GM23338 (cell line): ENCODE results near the gene GPR42. TPM values are rescaled to one million over a fixed set of nuclear protein-coding genes. Genes with fewer than 3 reads are reported as not detected.

Experiments used
- ATAC-seq: fragments of 200-7000 bp; cut with Tn5 transposase; 3 replicates; pipeline ENCODE4 v1.9.1; 2020
- DNase-seq: peaks from one replicate; pipeline ENCODE4 v3.0.0-alpha.2; 2015; ENCODE audit warnings: low spot score
- H2AFZ ChIP-seq: fragments of 200-600 bp; sonication (generic); 2 replicates; pipeline ENCODE4 v1.8.0; 2016; ENCODE audit warnings: antibody characterized with exemption, mild to moderate bottlenecking, moderate library complexity
- H3F3A ChIP-seq: fragments of 200-600 bp; sonication (generic); replicated peaks from 2 replicates; pipeline ENCODE4 v1.8.0; 2017; ENCODE audit warnings: antibody characterized with exemption, mixed run types, low read depth
- H3K27ac ChIP-seq: fragments of 200-600 bp; sonication (generic); 2 replicates; pipeline ENCODE4 v1.6.1; 2016; ENCODE audit warnings: low read depth
- H3K27me3 ChIP-seq: fragments of 200-600 bp; sonication (generic); 2 replicates; pipeline ENCODE4 v1.8.0; 2016; ENCODE audit warnings: mild to moderate bottlenecking, mixed run types, moderate library complexity; ENCODE audit not compliant: insufficient read depth
- H3K36me3 ChIP-seq: fragments of 200-600 bp; sonication (generic); 2 replicates; pipeline ENCODE4 v1.8.0; 2016; ENCODE audit warnings: mild to moderate bottlenecking; ENCODE audit not compliant: insufficient read depth
- H3K4me1 ChIP-seq: fragments of 200-600 bp; sonication (generic); 2 replicates; pipeline ENCODE4 v1.8.0; 2016; ENCODE audit warnings: mild to moderate bottlenecking, moderate library complexity; ENCODE audit not compliant: insufficient read depth
- H3K4me2 ChIP-seq: fragments of 200-600 bp; sonication (generic); 2 replicates; pipeline ENCODE4 v1.7.1; 2017; ENCODE audit warnings: mixed run types
- H3K4me3 ChIP-seq: fragments of 200-600 bp; sonication (generic); 2 replicates; pipeline ENCODE4 v1.6.1; 2016; ENCODE audit warnings: mixed run types
- H3K79me2 ChIP-seq: fragments of 200-600 bp; sonication (generic); replicated peaks from 2 replicates; pipeline ENCODE4 v1.8.0; 2017; ENCODE audit warnings: mild to moderate bottlenecking; ENCODE audit not compliant: insufficient read depth
- H3K9me2 ChIP-seq: fragments of 200-600 bp; sonication (generic); 2 replicates; pipeline ENCODE4 v1.8.0; 2017; ENCODE audit not compliant: insufficient read depth
- H4K20me1 ChIP-seq: fragments of 200-600 bp; sonication (generic); replicated peaks from 2 replicates; pipeline ENCODE4 v1.8.0; 2017; ENCODE audit warnings: mild to moderate bottlenecking; ENCODE audit not compliant: insufficient read depth
- H3K27ac Mint-ChIP-seq: 2 replicates; pipeline ENCODE4 v1.8.0; 2020; ENCODE audit warnings: inconsistent platforms, mild to moderate bottlenecking, moderate library complexity, mixed read lengths
- H3K27me3 Mint-ChIP-seq: 3 replicates; pipeline ENCODE4 v1.8.0; 2022; ENCODE audit warnings: low read depth, mild to moderate bottlenecking, moderate library complexity, mixed read lengths, inconsistent platforms; ENCODE audit not compliant: insufficient read depth, poor library complexity
- H3K36me3 Mint-ChIP-seq: 3 replicates; pipeline ENCODE4 v1.8.0; 2021; ENCODE audit warnings: low read depth, mild to moderate bottlenecking, inconsistent platforms, moderate library complexity, mixed read lengths
- H3K4me1 Mint-ChIP-seq: 3 replicates; pipeline ENCODE4 v1.8.0; 2020; ENCODE audit warnings: mild to moderate bottlenecking, inconsistent platforms, mixed read lengths
- H3K4me3 Mint-ChIP-seq: 3 replicates; pipeline ENCODE4 v1.8.0; 2021; ENCODE audit warnings: moderate library complexity, mild to moderate bottlenecking, inconsistent platforms, mixed read lengths
- H3K9me3 Mint-ChIP-seq: 3 replicates; pipeline ENCODE4 v1.8.0; 2020; ENCODE audit warnings: moderate library complexity, mild to moderate bottlenecking, inconsistent platforms, mixed read lengths
- CREB1 ChIP-seq: fragments of 250-450 bp; sonication (Bioruptor Pico); IDR thresholded peaks from 2 replicates; pipeline ENCODE4 v1.5.0; 2020; ENCODE audit warnings: low read depth, mild to moderate bottlenecking, moderate library complexity
- EZH2 ChIP-seq: fragments of 200-600 bp; sonication (generic); IDR thresholded peaks from one replicate; pipeline ENCODE4 v1.8.0; 2017; ENCODE audit warnings: antibody characterized with exemption, mild to moderate bottlenecking, low read depth; ENCODE audit not compliant: unreplicated experiment
- EZH2phosphoT487 ChIP-seq: fragments of 200-600 bp; sonication (generic); IDR thresholded peaks from one replicate; pipeline ENCODE4 v1.8.1; 2018; ENCODE audit warnings: antibody characterized with exemption; ENCODE audit not compliant: unreplicated experiment
- JUNB ChIP-seq: IDR thresholded peaks from one replicate; pipeline ENCODE4 v1.6.1; 2016; ENCODE audit warnings: antibody characterized with exemption; ENCODE audit not compliant: unreplicated experiment
- NANOG ChIP-seq: IDR thresholded peaks from 2 replicates; pipeline ENCODE4 v1.6.1; 2016; ENCODE audit warnings: antibody characterized with exemption, borderline replicate concordance
- POLR2AphosphoS5 ChIP-seq: IDR thresholded peaks from 2 replicates; pipeline ENCODE4 v1.6.1; 2016; ENCODE audit warnings: antibody characterized with exemption, low read depth
- STAT1 ChIP-seq: IDR thresholded peaks from one replicate; pipeline ENCODE4 v1.6.1; 2016; ENCODE audit warnings: antibody characterized with exemption; ENCODE audit not compliant: unreplicated experiment
- ZNF114 ChIP-seq: fragments of 250-450 bp; sonication (Bioruptor Pico); IDR thresholded peaks from 2 replicates; pipeline ENCODE4 v1.5.0; 2020; ENCODE audit warnings: mild to moderate bottlenecking, moderate library complexity
- ZNF331 ChIP-seq: fragments of 250-450 bp; sonication (Bioruptor Pico); IDR thresholded peaks from 2 replicates; pipeline ENCODE4 v1.5.0; 2020; ENCODE audit warnings: low read depth, mild to moderate bottlenecking, moderate library complexity
- long read RNA-seq: library from polyadenylated mRNA; unstranded; transcript quantifications from one replicate; pipeline ENCODE4 v2.0.0, GENCODE V29; 2020; ENCODE audit not compliant: unreplicated experiment
- polyA plus RNA-seq: library from polyadenylated mRNA; unstranded; fragments of >200 nt; fragmentation: Nextera tagmentation; extraction: Ambion mirVana; gene quantifications from 2 replicates; pipeline ENCODE4 v1.2.1, GENCODE V29; 2016
- total RNA-seq: library from RNA; depleted of rRNA; stranded (reverse); fragments of >200 nt; shearing (Covaris generic); gene quantifications from 2 replicates; pipeline ENCODE4 v1.2.3, GENCODE V29; 2014; rRNA removed
- TF ChIP-seq, protein P1 (sequence below): IDR thresholded peaks from one replicate; pipeline ENCODE4 v1.6.1; 2018; ENCODE audit warnings: antibody characterized with exemption; ENCODE audit not compliant: unreplicated experiment
- TF ChIP-seq, protein P2 (sequence below): fragments of 250-450 bp; sonication (Bioruptor Pico); IDR thresholded peaks from 2 replicates; pipeline ENCODE4 v1.5.0; 2020; ENCODE audit warnings: mild to moderate bottlenecking, moderate library complexity
- TF ChIP-seq, protein P3 (sequence below), 2 experiments: fragments of 200-600 bp in 1 of 2; sonication (generic) in 1 of 2; conservative IDR thresholded peaks; 2 replicates each; pipeline versions ENCODE4 v1.5.1 to v1.6.1; 2016 to 2017; ENCODE audit warnings: antibody characterized with exemption in 2 of 2, low read depth in 2 of 2, mild to moderate bottlenecking in 2 of 2, moderate library complexity in 1 of 2
- TF ChIP-seq, protein P4 (sequence below): IDR thresholded peaks from 2 replicates; pipeline ENCODE4 v1.6.1; 2016; ENCODE audit warnings: antibody characterized with exemption

The GPR42 gene, protein sequence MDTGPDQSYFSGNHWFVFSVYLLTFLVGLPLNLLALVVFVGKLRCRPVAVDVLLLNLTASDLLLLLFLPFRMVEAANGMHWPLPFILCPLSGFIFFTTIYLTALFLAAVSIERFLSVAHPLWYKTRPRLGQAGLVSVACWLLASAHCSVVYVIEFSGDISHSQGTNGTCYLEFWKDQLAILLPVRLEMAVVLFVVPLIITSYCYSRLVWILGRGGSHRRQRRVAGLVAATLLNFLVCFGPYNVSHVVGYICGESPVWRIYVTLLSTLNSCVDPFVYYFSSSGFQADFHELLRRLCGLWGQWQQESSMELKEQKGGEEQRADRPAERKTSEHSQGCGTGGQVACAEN
- total RNA-seq = not detected in 2 replicates
- not detected in 2 replicates for polyA plus RNA-seq
- long read RNA-seq = 0 reads

DNA sequence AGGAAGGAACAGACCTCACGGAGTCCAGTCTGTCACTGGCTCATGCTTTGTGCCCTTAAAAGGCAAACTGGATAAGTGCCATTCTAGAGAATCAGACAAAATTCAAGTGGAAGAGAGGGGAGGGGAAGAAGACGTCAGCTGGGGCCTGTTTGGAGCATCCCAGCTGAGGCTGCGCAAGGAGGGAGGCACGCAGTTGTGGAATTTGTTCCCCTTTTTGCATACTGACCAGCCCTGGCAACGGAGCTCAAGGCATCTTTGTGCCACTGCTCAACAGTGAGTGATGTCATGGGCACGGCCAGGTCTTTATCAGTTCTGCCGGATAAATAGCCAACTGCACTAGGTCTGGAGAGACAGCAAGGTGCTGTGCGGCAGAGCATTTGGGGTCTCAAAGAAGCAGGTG, at the start of gene GPR42:
Gene GPR42 (plus strand): TSS at position 347 of the 400 bp plus-strand sequence. CDS start 292 bp downstream, outside the sequence.
- Mint-ChIP-seq H3K4me1 (peaks cover 1% of the 10 kb centered on the region; the same call in 2 of the 3 replicates), H3K27me3 (peaks cover 4% of the 10 kb centered on the region), H3K36me3 (no peaks in the 10 kb centered on the region), H3K27ac (no peak within 1 kb of the TSS), H3K4me3 (no peak within 1 kb of the TSS), H3K9me3 (no peaks in the 10 kb centered on the region; the same call in 1 of the 3 replicates)
- DNase-seq (no peak), ATAC-seq (no peak)
- Histone ChIP-seq H3K27ac (no peak within 1 kb of the TSS), H3K27me3 (no peaks in the 10 kb centered on the region), H3K4me3 (no peak within 1 kb of the TSS), H3K36me3 (no peaks in the 10 kb centered on the region), H2AFZ (no peak within 1 kb of the TSS), H3K4me2 (no peak within 1 kb of the TSS), H3F3A (no peaks in the 10 kb centered on the region), H3K9me2 (no peaks in the 10 kb centered on the region), H4K20me1 (no peaks in the 10 kb centered on the region), H3K79me2 (no peaks in the 10 kb centered on the region), H3K4me1 (no peaks in the 10 kb centered on the region)
- TF ChIP-seq ZNF331 (CRISPR knock-in tag) (no peak), EZH2phosphoT487 (no peak), ZNF114 (CRISPR knock-in tag) (no peak), JUNB (no peak), STAT1 (no peak), CREB1 (CRISPR knock-in tag) (no peak), NANOG (no peak), EZH2 (no peak), POLR2AphosphoS5 (no peak)
- TF ChIP-seq, protein P1, sequence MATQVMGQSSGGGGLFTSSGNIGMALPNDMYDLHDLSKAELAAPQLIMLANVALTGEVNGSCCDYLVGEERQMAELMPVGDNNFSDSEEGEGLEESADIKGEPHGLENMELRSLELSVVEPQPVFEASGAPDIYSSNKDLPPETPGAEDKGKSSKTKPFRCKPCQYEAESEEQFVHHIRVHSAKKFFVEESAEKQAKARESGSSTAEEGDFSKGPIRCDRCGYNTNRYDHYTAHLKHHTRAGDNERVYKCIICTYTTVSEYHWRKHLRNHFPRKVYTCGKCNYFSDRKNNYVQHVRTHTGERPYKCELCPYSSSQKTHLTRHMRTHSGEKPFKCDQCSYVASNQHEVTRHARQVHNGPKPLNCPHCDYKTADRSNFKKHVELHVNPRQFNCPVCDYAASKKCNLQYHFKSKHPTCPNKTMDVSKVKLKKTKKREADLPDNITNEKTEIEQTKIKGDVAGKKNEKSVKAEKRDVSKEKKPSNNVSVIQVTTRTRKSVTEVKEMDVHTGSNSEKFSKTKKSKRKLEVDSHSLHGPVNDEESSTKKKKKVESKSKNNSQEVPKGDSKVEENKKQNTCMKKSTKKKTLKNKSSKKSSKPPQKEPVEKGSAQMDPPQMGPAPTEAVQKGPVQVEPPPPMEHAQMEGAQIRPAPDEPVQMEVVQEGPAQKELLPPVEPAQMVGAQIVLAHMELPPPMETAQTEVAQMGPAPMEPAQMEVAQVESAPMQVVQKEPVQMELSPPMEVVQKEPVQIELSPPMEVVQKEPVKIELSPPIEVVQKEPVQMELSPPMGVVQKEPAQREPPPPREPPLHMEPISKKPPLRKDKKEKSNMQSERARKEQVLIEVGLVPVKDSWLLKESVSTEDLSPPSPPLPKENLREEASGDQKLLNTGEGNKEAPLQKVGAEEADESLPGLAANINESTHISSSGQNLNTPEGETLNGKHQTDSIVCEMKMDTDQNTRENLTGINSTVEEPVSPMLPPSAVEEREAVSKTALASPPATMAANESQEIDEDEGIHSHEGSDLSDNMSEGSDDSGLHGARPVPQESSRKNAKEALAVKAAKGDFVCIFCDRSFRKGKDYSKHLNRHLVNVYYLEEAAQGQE = no peak
- TF ChIP-seq, protein P2, sequence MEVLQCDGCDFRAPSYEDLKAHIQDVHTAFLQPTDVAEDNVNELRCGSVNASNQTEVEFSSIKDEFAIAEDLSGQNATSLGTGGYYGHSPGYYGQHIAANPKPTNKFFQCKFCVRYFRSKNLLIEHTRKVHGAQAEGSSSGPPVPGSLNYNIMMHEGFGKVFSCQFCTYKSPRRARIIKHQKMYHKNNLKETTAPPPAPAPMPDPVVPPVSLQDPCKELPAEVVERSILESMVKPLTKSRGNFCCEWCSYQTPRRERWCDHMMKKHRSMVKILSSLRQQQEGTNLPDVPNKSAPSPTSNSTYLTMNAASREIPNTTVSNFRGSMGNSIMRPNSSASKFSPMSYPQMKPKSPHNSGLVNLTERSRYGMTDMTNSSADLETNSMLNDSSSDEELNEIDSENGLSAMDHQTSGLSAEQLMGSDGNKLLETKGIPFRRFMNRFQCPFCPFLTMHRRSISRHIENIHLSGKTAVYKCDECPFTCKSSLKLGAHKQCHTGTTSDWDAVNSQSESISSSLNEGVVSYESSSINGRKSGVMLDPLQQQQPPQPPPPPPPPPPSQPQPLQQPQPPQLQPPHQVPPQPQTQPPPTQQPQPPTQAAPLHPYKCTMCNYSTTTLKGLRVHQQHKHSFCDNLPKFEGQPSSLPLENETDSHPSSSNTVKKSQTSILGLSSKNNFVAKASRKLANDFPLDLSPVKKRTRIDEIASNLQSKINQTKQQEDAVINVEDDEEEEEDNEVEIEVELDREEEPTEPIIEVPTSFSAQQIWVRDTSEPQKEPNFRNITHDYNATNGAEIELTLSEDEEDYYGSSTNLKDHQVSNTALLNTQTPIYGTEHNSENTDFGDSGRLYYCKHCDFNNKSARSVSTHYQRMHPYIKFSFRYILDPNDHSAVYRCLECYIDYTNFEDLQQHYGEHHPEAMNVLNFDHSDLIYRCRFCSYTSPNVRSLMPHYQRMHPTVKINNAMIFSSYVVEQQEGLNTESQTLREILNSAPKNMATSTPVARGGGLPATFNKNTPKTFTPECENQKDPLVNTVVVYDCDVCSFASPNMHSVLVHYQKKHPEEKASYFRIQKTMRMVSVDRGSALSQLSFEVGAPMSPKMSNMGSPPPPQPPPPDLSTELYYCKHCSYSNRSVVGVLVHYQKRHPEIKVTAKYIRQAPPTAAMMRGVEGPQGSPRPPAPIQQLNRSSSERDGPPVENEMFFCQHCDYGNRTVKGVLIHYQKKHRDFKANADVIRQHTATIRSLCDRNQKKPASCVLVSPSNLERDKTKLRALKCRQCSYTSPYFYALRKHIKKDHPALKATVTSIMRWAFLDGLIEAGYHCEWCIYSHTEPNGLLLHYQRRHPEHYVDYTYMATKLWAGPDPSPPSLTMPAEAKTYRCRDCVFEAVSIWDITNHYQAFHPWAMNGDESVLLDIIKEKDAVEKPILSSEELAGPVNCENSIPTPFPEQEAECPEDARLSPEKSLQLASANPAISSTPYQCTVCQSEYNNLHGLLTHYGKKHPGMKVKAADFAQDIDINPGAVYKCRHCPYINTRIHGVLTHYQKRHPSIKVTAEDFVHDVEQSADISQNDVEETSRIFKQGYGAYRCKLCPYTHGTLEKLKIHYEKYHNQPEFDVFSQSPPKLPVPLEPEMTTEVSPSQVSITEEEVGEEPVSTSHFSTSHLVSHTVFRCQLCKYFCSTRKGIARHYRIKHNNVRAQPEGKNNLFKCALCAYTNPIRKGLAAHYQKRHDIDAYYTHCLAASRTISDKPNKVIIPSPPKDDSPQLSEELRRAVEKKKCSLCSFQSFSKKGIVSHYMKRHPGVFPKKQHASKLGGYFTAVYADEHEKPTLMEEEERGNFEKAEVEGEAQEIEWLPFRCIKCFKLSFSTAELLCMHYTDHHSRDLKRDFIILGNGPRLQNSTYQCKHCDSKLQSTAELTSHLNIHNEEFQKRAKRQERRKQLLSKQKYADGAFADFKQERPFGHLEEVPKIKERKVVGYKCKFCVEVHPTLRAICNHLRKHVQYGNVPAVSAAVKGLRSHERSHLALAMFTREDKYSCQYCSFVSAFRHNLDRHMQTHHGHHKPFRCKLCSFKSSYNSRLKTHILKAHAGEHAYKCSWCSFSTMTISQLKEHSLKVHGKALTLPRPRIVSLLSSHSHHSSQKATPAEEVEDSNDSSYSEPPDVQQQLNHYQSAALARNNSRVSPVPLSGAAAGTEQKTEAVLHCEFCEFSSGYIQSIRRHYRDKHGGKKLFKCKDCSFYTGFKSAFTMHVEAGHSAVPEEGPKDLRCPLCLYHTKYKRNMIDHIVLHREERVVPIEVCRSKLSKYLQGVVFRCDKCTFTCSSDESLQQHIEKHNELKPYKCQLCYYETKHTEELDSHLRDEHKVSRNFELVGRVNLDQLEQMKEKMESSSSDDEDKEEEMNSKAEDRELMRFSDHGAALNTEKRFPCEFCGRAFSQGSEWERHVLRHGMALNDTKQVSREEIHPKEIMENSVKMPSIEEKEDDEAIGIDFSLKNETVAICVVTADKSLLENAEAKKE (CRISPR knock-in tag) = no peak
- TF ChIP-seq, protein P3, sequence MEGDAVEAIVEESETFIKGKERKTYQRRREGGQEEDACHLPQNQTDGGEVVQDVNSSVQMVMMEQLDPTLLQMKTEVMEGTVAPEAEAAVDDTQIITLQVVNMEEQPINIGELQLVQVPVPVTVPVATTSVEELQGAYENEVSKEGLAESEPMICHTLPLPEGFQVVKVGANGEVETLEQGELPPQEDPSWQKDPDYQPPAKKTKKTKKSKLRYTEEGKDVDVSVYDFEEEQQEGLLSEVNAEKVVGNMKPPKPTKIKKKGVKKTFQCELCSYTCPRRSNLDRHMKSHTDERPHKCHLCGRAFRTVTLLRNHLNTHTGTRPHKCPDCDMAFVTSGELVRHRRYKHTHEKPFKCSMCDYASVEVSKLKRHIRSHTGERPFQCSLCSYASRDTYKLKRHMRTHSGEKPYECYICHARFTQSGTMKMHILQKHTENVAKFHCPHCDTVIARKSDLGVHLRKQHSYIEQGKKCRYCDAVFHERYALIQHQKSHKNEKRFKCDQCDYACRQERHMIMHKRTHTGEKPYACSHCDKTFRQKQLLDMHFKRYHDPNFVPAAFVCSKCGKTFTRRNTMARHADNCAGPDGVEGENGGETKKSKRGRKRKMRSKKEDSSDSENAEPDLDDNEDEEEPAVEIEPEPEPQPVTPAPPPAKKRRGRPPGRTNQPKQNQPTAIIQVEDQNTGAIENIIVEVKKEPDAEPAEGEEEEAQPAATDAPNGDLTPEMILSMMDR (conservative IDR thresholded peaks at IDR 0.05; ENCODE audit: low read depth in 2 of 2) = no peak
- TF ChIP-seq, protein P4, sequence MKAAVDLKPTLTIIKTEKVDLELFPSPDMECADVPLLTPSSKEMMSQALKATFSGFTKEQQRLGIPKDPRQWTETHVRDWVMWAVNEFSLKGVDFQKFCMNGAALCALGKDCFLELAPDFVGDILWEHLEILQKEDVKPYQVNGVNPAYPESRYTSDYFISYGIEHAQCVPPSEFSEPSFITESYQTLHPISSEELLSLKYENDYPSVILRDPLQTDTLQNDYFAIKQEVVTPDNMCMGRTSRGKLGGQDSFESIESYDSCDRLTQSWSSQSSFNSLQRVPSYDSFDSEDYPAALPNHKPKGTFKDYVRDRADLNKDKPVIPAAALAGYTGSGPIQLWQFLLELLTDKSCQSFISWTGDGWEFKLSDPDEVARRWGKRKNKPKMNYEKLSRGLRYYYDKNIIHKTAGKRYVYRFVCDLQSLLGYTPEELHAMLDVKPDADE = no peak
